HepG2 (cell line): Measurements from ENCODE around the gene CDC37L1. TPM values are rescaled to one million over a fixed set of nuclear protein-coding genes. Genes with fewer than 3 reads are reported as not detected.

ENCODE experiments used
- ATAC-seq: fragments of 200-7000 bp; cut with Tn5 transposase; 3 replicates; pipeline ENCODE4 v1.9.1; 2020; ENCODE audit warnings: mild to moderate bottlenecking, moderate library complexity
- BruUV-seq: library from RNA; stranded (reverse); fragments of 400-500 nt; replicated peaks from 2 replicates; lab custom pipeline; 2021; lab: Mats Ljungman, UMichigan
- CTCF ChIA-PET: fragments of 300-600 bp; formaldehyde crosslinking; extraction: SDS; loops from one replicate; lab custom pipeline; 2021; ENCODE audit warnings: low total read pairs, inconsistent platforms, low intra/inter-chr PET ratio; lab: Yijun Ruan, JAX
- POLR2A ChIA-PET: fragments of 350-600 bp; sonication (Branson Sonifier 250); formaldehyde crosslinking; loops from one replicate; lab custom pipeline; 2020; ENCODE audit warnings: antibody characterized with exemption, inconsistent platforms; lab: Yijun Ruan, JAX
- DNase-seq: peaks from one replicate; pipeline ENCODE4 v3.0.0-alpha.2; 2015; ENCODE audit warnings: low spot score
- FAIRE-seq: peaks from 3 replicates; lab custom pipeline; 2011; peaks lifted over from hg19 to GRCh38; lab: Jason Lieb, UNC
- H2AFZ ChIP-seq: one replicate; pipeline ENCODE4 v1.6.1; 2011; ENCODE audit warnings: low read length, inconsistent platforms
- H3K27ac ChIP-seq: fragments of 300-600 bp; 3 replicates; pipeline ENCODE4 v1.8.0; 2011; ENCODE audit warnings: mixed run types, mild to moderate bottlenecking, mixed read lengths, low read length, inconsistent platforms; ENCODE audit not compliant: insufficient read depth; ENCODE audit errors: extremely low read length
- H3K27me3 ChIP-seq, 2 experiments: fragments of 200-600 bp in 1 of 2; 2 replicates in 1 of 2; 3 replicates in 1 of 2; pipeline versions ENCODE4 v1.6.0 to v1.8.0; 2011; ENCODE audit warnings: low read length in 2 of 2, mild to moderate bottlenecking in 2 of 2, moderate library complexity in 2 of 2, inconsistent platforms in 1 of 2; ENCODE audit not compliant: insufficient read depth in 2 of 2, control insufficient read depth in 1 of 2
- H3K36me3 ChIP-seq, 2 experiments: fragments of 200-600 bp in 1 of 2; replicated peaks in 1 of 2; 2 replicates in 1 of 2; 3 replicates in 1 of 2; pipeline versions ENCODE4 v1.5.1 to v1.8.0; 2011; ENCODE audit warnings: low read length in 2 of 2, inconsistent platforms in 1 of 2; ENCODE audit not compliant: insufficient read depth in 2 of 2, control insufficient read depth in 1 of 2
- H3K4me1 ChIP-seq: 2 replicates; pipeline ENCODE4 v1.5.1; 2012; ENCODE audit warnings: low read length, inconsistent platforms; ENCODE audit not compliant: insufficient read depth
- H3K4me2 ChIP-seq: 2 replicates; pipeline ENCODE4 v1.6.0; 2011; ENCODE audit warnings: low read depth, low read length, inconsistent platforms
- H3K4me3 ChIP-seq, 3 experiments: fragments of 200-600 bp in 1 of 3; sonication (generic), shearing (Covaris generic) in 1 of 3; replicated peaks in 1 of 3; 2 replicates each; pipeline ENCODE4 v1.5.1; 2011 to 2016; ENCODE audit warnings: low read length in 3 of 3, inconsistent platforms in 2 of 3, low read depth in 2 of 3, mild to moderate bottlenecking in 2 of 3, control low read depth in 1 of 3, mixed read lengths in 1 of 3; ENCODE audit not compliant: insufficient read depth in 1 of 3
- H3K79me2 ChIP-seq: one replicate; pipeline ENCODE4 v1.6.1; 2011; ENCODE audit warnings: low read length, inconsistent platforms; ENCODE audit not compliant: insufficient read depth
- H3K9ac ChIP-seq: 2 replicates; pipeline ENCODE4 v1.6.0; 2011; ENCODE audit warnings: mild to moderate bottlenecking, low read depth, low read length, inconsistent platforms; ENCODE audit not compliant: insufficient read depth
- H3K9me3 ChIP-seq: 2 replicates; pipeline ENCODE4 v1.5.1; 2012; ENCODE audit warnings: mild to moderate bottlenecking, low read length
- H4K20me1 ChIP-seq: 2 replicates; pipeline ENCODE4 v1.6.0; 2011; ENCODE audit warnings: inconsistent platforms, mild to moderate bottlenecking, low read length, moderate library complexity; ENCODE audit not compliant: insufficient read depth
- EP300 ChIP-seq, 3 experiments: sonication (generic) in 1 of 3; formaldehyde crosslinking in 1 of 3; IDR thresholded peaks; 2 replicates each; pipeline versions ENCODE4 v1.5.1 to v1.6.1; 2011 to 2020; ENCODE audit warnings: low read depth in 2 of 3, low read length in 2 of 3, borderline replicate concordance in 1 of 3, improper control_type of control experiment in 1 of 3, mild to moderate bottlenecking in 1 of 3, missing genetic modification reagents in 1 of 3, moderate library complexity in 1 of 3
- FOSL1 ChIP-seq: sonication (generic); formaldehyde crosslinking; IDR thresholded peaks from 2 replicates; pipeline ENCODE4 v1.9.0; 2021; ENCODE audit warnings: missing genetic modification reagents, borderline replicate concordance
- FOXA1 ChIP-seq, 2 experiments: fragments of 450-650 bp in 1 of 2; sonication (generic) in 1 of 2; formaldehyde crosslinking in 1 of 2; IDR thresholded peaks; 2 replicates each; pipeline versions ENCODE4 v1.4.0 to v1.6.1; 2016 to 2020; ENCODE audit warnings: missing genetic modification reagents in 1 of 2
- FOXO4 ChIP-seq: sonication (generic); formaldehyde crosslinking; conservative IDR thresholded peaks from 2 replicates; pipeline ENCODE4 v1.8.1; 2023; ENCODE audit warnings: missing genetic modification reagents
- IRF9 ChIP-seq: sonication (generic); formaldehyde crosslinking; IDR thresholded peaks from 2 replicates; pipeline ENCODE4 v1.8.0; 2022; ENCODE audit warnings: missing genetic modification reagents, mild to moderate bottlenecking, borderline replicate concordance
- MAFF ChIP-seq: IDR thresholded peaks from 2 replicates; pipeline ENCODE4 v1.6.1; 2011; ENCODE audit warnings: low read depth, low read length, improper control_type of control experiment
- MAFK ChIP-seq, 2 experiments: IDR thresholded peaks in 1 of 2; conservative IDR thresholded peaks in 1 of 2; 2 replicates each; pipeline ENCODE4 v1.6.1; 2011; ENCODE audit warnings: improper control_type of control experiment in 2 of 2, low read length in 2 of 2
- NR0B2 ChIP-seq: sonication (generic); formaldehyde crosslinking; IDR thresholded peaks from 2 replicates; pipeline ENCODE4 v1.4.0; 2020; ENCODE audit warnings: mild to moderate bottlenecking, missing genetic modification reagents
- PAXIP1 ChIP-seq: sonication (generic); formaldehyde crosslinking; conservative IDR thresholded peaks from 2 replicates; pipeline ENCODE4 v1.4.0; 2020; ENCODE audit warnings: mild to moderate bottlenecking, missing genetic modification reagents, moderate library complexity
- PHF5A ChIP-seq: IDR thresholded peaks from one replicate; pipeline ENCODE4 v1.6.1; 2018; ENCODE audit warnings: low read depth, missing genetic modification reagents; ENCODE audit not compliant: unreplicated experiment
- PHF8 ChIP-seq: sonication (generic); formaldehyde crosslinking; IDR thresholded peaks from 2 replicates; pipeline ENCODE4 v1.5.0; 2020; ENCODE audit warnings: missing genetic modification reagents
- ZFX ChIP-seq: sonication (generic); formaldehyde crosslinking; IDR thresholded peaks from 2 replicates; pipeline ENCODE4 v1.4.0; 2020; ENCODE audit warnings: mild to moderate bottlenecking, low read depth, missing genetic modification reagents, moderate library complexity
- ZNF350 ChIP-seq: sonication (generic); formaldehyde crosslinking; IDR thresholded peaks from 2 replicates; pipeline ENCODE4 v1.4.0; 2020; ENCODE audit warnings: mild to moderate bottlenecking, low read depth, missing genetic modification reagents, borderline replicate concordance
- ZNF644 ChIP-seq: IDR thresholded peaks from 2 replicates; pipeline ENCODE4 v1.6.1; 2016; ENCODE audit warnings: low read depth
- ZNF772 ChIP-seq: sonication (generic); formaldehyde crosslinking; IDR thresholded peaks from 2 replicates; pipeline ENCODE4 v1.5.0; 2020; ENCODE audit warnings: mild to moderate bottlenecking, missing genetic modification reagents
- WGBS: methylation state at CpG from one replicate; pipeline ENCODE4 v1.1.6; 2017; ENCODE audit warnings: low lambda C conversion rate; 5-methylcytosine and 5-hydroxymethylcytosine counted together
- in situ Hi-C: cut with HindIII; loops from 2 replicates; pipeline ENCODE4 v1.10.0; 2017; ENCODE audit warnings: low pct_unique_long_range_greater_than_20kb; ENCODE audit not compliant: extremely low pct_ligation_motif_present
- intact Hi-C: fragments of 100-400 bp; cut with micrococcal nuclease; formaldehyde crosslinking; loops from one replicate; pipeline ENCODE4 v1.10.0; 2022; ENCODE audit not compliant: unreplicated experiment
- polyA plus RNA-seq, 8 experiments: library from polyadenylated mRNA; depleted of rRNA in 3 of 8; stranded (reverse) in 7 of 8; unstranded in 1 of 8; fragments of >200 nt; fragmentation: Illumina TruSeq in 4 of 8; extraction: Trizol in 4 of 8; gene quantifications; 2 replicates each; pipeline versions ENCODE4 v1.2.1 to v1.2.3, GENCODE V29; 2011 to 2016; ENCODE audit warnings: low read depth in 4 of 8, missing spikeins in 1 of 8, mixed read lengths in 1 of 8; ENCODE audit not compliant: insufficient read depth in 1 of 8
- total RNA-seq, 5 experiments: library from RNA; depleted of rRNA; stranded (reverse); fragments of >200 nt; fragmentation: Illumina TruSeq; extraction: Trizol; gene quantifications; 2 replicates each; pipeline ENCODE4 v1.2.3, GENCODE V29; 2016; ENCODE audit warnings: low read depth in 1 of 5

The CDC37L1 gene
- total and polyA plus RNA-seq, 2 of the 13 experiments (the other 11 are each of a cell fraction or from before 2014, with no cell fraction given): 5.5 to 17.0 TPM

- BruUV-seq: no TSS peak
- DNase-seq: no peak
- no peak for ATAC-seq
- H3K27ac ChIP-seq: no peak overlapping the region
- H3K79me2 ChIP-seq: no peaks in the 10 kb centered on the region
- no peaks in the 10 kb centered on the region for H3K4me1 ChIP-seq
- no peaks in the 10 kb centered on the region for H4K20me1 ChIP-seq
- no peak overlapping the region for H3K4me3 ChIP-seq
- no peak for TF ChIP-seq ZNF772
- TF ChIP-seq ZFX (CRISPR knock-in tag): no peak
- TF ChIP-seq PHF8 (CRISPR knock-in tag): no peak
- no peak for TF ChIP-seq PHF5A (CRISPR knock-in tag)
- TF ChIP-seq FOXO4 (CRISPR knock-in tag): no peak
- no peak for TF ChIP-seq IRF9
- TF ChIP-seq FOSL1 (CRISPR knock-in tag): no peak
- no peak for TF ChIP-seq NR0B2 (CRISPR knock-in tag)
- TF ChIP-seq ZNF644 (CRISPR knock-in tag): no peak
- TF ChIP-seq MAFK (conservative IDR thresholded peaks at IDR 0.05 in 1 of 2, IDR thresholded peaks at IDR 0.05 in 1 of 2; ENCODE audit: low read length in 2 of 2): peak; percentile 56 to 69
- TF ChIP-seq EP300 (IDR thresholded peaks at IDR 0.05; ENCODE audit: low read depth in 2 of 2, low read length in 2 of 2): no peak
- no peak for TF ChIP-seq EP300 (CRISPR knock-in tag; IDR thresholded peaks at IDR 0.05; ENCODE audit: borderline replicate concordance)
- TF ChIP-seq PAXIP1 (CRISPR knock-in tag): no peak
- TF ChIP-seq ZNF350 (CRISPR knock-in tag): no peak
- peak; percentile 38; the same call in 1 of the 2 replicates for TF ChIP-seq MAFF
- TF ChIP-seq FOXA1 (IDR thresholded peaks at IDR 0.05): no peak
- TF ChIP-seq FOXA1 (CRISPR knock-in tag; IDR thresholded peaks at IDR 0.05): no peak
- TF ChIP-seq, all 625 proteins: peak for 2
- intact Hi-C loops: no loop called here
- Histone ChIP-seq H2AFZ (no peak overlapping the region), H3K27me3 (no peaks in the 10 kb centered on the region), H3K4me2 (no peak overlapping the region), H3K9ac (no peak overlapping the region), H3K9me3 (no peaks in the 10 kb centered on the region), H3K36me3 (peaks cover 21 to 77% of the 10 kb centered on the region in 2 experiments)
- in situ Hi-C loops: no loop called here
- ChIA-PET CTCF (no interaction called here), POLR2A (interaction anchor here (1.0 to 1.1 kb wide), 2 partner anchors 16 to 24 kb away, joined by 3 to 6 read pairs; no protein-coding TSS in a partner anchor)
- no peak for FAIRE-seq
- whole genome bisulfite sequencing: 100% methylated on average over 1 of the region's 1 CpG
Observed at GRCh38 chr9:4716163-4716562, 36.8 kb downstream of the CDC37L1 start.
